NOMO-1 (cell line): Measurements from ENCODE around the gene ORAI1.
"Not testable (repeated sequence)": the region's sequence is repeated elsewhere in the genome, so short reads cannot be mapped to it uniquely, and the experiment has no call there.

Source experiments
- DNase-seq, 2 experiments: peaks; one replicate each; lab custom pipeline; 2025; ENCODE audit not compliant: unreplicated experiment in 2 of 2; lab: John Stamatoyannopoulos, UW

Gene ORAI1

DNA sequence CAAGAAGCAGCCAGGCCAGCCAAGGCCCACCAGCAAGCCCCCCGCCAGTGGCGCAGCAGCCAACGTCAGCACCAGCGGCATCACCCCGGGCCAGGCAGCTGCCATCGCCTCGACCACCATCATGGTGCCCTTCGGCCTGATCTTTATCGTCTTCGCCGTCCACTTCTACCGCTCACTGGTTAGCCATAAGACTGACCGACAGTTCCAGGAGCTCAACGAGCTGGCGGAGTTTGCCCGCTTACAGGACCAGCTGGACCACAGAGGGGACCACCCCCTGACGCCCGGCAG is 15.0 kb downstream of the ORAI1 start:
- no peak for DNase-seq

DNA sequence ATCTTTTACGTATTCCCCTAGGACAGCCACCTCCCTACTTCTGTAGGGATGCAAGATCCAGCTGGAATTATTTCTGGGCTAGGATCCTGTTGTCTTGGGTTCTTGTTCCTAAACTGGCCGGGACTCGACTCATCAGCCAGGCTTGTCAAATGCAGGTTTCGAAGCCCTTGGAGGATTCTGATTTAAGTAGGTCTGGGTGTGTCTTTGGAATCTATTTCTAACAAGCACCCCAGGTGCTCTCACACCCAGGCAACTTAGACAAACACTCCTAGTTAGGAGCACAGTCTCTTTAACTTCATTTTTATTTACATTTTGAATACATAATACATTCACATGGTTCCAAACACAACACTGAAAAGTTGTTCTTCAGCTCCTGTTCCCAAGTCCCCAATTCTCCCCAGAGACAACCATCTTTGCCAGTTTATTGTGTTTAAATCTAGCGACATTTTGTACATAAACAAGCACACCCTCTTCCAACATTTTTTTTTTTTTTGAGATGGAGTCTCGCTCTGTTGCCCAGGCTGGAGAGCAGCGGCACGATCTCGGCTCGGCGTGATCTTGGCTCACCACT is 22.2 kb downstream of the ORAI1 start:
- DNase-seq, result no peak

DNA sequence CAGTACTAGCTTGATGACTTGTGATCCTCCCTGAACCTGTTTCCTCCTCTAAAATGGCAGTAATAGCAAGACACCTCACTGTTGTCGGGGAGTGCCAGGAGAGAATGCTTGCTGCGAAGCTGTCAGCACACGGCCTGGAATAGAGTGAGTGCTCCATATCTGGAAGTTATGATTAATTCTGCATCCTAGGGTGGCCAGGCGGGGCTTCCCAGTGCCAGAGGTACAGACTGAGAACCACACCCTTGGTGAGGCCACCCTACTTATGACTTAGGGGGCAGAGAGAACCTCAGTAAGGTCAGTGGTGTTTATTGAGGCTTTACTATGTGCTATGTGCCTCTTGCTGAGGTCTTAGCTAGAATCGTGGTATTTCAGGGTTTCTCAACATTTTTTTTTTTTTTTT is 23.0 kb downstream of the ORAI1 start:
- peak in 1 of 2 experiments; percentile 51 for DNase-seq

DNA sequence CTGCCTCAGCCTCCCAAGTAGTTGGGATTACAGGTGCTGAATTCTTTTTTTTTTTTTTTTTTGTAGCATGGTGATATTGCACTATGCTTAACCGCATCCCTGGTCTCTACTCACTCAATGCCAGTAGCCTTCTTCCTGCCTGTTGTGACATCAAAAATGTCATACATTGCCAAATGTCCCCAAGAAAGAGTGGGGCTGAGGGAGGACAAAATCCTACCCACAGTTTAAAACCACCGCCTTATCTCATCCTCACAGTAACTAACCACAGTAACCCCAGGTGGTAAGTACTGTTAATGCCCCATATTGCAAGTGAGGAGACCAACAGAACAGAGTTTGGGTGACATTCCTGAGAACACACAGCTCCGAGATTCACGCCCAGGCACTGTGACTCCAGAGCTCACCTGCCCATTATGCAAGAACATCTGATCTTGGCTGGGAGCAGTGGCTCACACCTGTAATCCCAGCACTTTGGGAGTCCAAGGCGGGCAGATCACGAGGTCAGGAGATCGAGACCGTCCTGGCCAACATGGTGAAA is 23.6 kb downstream of the ORAI1 start:
- peak; percentile 87 to 96 for DNase-seq

DNA sequence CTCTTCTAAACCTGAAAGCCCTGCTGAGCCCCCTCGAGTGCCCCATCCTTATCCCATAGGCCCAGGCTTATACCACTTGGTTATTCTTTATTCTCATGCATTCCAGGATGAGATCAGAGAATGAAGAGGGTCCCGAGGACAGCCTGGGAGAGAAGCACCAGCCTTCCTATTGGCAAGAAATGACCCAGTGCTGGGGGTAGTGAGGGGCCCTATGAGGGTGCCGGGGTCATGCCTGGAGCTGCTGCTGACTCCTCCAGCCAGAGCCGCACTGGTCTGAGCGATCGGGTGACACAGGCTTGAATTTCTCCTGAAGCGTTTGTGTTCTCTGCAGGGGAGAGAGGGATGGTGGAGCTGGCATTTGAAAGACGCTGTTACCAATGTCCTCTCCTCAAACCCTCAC is 25.0 kb downstream of the ORAI1 start:
- DNase-seq, result no peak

DNA sequence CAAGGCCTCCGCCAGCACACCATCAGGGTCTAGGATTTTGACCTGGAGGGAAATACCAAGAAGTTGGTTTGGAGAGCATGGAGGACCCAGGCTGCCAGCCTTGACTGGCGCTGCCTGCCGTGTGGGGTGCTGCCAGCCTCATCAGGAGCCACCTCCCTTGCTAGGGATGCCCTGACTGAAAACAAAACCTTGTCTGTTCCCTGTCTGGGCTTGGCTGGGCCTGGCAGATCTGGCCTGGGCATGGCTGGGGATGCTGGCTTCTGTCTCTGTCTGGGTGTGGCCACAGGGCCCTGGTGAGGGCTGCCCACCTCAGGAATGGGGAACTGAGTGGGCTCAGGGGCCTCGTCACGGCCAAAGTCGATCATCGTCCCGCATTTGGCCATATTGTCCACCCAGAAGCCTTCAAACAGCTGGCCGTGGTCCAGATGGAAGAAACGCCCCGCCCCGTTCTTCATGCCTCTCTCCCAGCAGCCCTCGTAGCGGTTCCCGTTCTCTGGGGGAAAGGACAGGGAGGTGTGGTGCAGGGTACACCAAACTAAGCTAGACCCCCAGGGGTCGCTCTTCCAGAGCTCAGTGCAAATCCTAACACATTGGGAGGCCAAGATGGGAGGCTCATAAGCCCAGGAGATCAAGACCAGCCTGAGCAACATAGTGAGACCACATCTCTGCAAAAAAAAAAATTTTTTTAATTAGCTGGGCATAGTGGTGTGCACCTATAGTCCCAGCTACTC is 26.6 kb downstream of the ORAI1 start:
- DNase-seq, result no peak

DNA sequence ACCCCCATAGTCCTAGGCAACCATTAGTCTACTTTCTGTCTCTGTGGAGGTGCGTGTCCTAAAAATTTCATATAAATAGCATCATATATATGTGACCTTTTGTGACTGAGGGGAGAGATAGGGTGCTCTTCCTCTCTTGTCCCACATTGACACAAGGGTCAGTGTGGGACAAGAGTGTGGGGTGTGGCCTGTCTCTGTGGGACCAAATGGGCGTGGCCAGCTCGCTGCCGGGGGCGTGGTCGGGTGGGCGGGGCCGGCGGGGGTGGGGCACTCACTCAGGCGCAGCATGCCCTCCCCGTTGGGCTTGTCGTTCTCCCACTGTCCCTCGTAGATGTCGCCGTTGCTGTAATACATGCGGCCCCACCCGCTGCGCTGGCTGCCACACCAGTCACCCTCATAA is 27.7 kb downstream of the ORAI1 start:
- no peak for DNase-seq

DNA sequence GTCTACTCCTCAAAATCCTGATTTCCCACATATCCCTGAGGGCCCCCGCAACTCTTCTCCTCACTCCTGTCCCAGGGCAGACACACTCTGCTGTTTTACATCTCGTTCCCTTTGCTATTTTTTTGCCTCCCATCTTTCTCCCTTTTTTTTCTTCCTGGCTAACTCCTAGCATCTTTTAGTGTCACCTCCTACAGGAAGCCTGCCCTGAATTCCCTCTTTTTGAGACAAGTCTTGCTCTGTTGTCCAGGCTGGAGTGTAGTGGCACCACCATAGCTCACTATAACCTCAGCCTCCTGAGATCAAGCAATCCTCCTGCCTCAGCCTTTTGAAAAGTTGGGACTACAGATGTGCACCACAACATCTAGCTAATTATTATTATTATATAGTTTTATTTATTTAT is 29.8 kb downstream of the ORAI1 start:
- DNase-seq, result no peak

DNA sequence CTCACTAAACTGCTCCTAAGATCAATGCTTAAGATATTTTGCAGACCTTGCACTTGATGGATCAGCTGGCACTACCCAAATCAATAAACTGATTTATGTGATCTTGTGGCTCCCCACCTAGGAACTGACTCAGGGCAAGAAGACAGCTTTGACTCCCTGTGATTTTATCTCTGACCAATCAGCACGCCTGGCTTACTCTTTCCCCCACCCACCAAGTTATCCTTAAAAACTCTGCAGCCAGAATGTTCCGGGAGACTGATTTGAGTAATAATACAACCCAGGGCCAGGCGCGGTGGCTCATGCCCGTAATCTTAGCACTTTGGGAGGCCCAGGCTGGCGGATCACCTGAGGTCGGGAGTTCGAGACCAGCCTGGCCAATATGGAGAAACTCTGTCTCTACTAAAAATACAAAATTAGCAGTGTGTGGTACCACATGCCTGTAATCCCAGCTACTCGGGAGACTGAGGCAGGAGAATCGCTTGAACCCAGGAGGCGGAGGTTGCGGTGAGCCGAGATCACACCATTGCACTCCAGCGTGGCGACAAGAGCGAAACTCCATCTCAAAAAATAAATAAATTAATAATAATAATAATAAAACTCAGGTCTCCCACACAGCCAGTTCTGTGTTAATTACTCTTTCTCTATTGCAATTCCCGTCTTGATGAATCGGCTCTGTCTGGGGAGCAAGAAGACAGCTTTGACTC is 31.1 kb downstream of the ORAI1 start:
- no peak for DNase-seq

DNA sequence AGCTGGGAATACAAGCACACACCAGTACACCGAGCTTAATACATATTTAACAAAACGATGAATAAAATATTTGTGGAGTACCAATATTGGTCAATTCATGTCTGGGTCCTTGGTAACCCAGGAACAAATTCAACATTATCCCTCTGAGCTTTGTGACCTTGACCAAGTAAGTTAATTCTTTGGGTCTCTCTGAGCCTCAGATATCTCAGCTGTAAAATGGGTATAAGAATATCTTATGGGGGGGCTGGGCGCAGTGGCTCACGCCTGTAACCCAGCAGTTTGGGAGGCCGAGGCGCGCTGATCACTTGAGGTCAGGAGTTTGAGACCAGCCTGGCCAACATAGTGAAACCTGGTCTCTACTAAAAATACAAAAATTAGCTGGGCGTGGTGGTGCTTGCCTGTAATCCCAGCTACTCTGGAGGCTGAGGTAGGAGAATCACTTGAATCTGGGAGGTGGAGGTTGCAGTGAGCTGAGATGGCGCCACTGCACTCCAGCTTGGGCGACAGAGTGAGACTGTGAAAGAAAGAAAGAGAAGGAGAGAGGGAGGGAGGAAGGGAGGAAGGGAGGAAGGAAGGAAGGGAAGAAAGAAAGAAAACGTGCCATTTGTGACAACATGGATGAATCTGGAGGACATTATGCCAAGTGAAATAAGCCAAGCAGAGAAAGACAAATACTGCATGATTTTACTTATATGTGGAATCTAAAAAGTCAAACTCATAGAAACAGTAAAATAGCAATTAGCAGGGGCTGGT is 35.2 kb downstream of the ORAI1 start:
- not testable (repeated sequence) for DNase-seq

DNA sequence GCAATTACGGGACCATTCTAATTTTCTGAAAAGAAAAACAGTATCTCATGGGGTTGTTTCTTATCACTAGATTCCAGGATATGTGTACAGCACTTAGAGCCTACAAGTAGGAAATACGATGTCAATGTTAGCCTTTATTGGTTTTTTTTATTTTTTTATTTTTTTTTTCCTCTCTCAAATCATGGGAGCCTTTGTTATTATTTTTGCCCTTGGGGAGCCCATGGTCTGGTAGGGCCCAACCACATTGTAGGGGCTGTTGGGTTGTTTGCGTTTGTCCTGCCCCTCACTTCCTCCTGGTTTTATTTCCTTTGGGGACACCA is 37.2 kb downstream of the ORAI1 start:
- DNase-seq, result no peak

DNA sequence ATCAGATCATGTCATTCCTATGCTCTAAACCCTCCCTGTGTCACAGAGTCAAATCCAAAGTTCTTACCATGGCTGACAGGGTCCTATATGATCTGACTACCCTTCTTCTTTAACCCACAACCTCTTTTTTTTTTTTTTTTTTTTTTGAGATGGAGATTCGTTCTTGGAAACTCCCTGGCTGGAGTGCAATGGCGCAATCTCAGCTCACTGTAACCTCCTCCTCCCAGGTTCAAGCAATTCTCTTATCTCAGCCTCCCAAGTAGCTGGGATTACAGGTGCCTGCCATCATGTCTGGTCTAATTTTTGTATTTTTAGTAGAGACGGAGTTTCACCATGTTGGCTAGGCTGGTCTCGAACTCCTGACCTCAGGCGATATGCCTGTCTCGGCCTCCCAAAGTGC is 40.5 kb downstream of the ORAI1 start:
- DNase-seq, result not testable (repeated sequence)

DNA sequence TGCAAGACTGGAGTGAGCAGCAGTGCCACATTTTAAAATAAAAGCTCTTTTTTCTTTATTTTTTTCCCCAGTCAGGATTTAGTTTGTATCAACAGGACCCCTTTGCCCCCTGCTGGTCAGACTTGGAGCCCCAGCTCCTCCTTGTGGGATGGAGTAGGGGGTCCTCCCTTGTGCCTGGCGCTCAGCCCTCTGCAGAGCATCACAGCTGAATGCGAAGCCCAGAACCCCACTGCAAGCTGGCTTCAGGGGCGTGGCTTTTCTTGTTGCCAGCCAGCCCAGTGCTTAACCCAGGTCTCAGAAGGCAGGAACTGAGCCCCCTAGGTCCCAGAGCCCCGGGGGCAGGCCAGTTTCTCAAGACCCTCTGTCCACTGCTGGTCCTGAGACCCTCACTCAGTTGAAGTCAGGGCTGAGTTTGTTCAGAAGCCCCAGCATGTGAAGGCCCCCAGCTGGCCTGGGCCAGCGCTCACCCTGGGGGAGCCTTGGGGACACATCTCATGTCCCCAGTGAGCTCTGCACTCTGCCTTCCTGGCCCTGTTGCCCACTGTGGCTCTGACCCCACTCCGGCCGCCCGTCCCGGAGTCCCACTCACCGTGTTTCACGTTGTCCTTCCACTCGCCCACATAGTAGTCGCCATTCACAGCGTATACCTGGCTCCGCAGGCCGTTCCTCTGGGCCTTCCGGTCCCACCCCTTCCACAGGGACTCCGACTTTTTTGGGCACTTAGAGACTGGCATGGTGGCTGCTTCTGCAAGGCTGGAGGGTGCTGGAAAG is 42.6 kb downstream of the ORAI1 start:
- DNase-seq, result peak in 1 of 2 experiments; percentile 6

DNA sequence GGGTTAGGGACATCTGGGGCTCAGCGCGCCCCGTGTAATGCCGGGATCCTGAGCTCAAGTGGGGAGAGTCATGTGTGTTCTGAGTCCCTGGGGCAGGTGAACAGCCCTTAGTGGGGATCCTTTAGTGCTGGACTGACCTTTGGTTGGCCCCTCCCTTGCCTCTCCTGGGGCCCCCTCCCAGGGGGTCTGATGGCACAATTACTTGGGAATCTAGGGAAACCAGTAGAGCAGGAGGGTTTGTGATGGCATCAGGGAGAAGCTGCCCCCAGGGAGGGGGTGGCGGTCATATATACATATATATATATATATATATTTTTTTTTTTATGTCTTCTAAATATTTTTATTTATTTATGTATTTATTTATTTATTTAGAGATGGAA is 43.2 kb downstream of the ORAI1 start, which contains the start of gene MORN3:
Gene MORN3 (minus strand): TSS at position 134 of the 380 bp plus-strand sequence. CDS start 171 bp downstream, outside the sequence.
- DNase-seq, result no peak

DNA sequence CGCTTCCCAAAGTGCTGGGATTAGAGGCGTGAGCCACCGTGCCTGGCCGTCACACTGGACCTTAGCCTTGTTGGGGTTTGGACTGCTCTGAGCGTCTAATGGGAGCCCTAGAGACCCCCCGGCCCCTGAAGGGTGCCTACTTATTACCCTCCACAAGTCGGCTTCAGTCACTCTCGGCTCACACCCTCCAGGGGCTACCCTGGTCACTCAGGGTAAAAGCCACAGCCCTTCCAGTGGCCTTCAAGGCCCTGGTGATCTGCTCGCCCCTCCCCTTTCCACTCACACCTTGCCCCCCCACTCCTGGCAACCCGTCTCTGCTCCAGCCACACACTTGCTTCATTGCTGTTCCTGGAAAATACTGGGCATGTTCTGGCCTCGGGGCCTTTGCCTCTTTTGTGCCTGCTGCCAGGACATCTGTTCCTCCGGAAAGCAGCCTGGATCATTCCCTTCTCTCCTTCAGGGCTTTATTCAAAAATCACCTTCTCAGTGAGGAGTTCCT is 46.7 kb downstream of the ORAI1 start:
- no peak for DNase-seq

DNA sequence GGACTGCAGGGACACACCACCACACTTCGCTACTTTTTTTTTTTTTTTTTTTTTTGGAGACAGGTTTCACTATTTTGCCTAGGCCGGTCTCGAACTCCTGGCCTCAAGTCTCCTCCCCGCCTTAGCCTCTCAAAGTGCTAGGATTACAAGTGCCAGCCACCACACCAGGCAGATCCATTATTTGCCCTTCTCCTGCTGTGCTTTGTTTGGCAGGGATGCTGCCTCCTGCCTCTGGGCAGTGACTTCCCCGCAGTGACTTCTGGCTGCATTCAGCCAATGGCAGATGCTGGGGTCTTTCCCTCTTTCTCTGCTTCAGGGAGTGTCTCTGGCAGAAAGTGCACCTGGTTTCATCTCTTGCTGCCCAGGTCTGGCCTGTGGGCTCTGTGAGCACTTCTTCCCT is 49.9 kb downstream of the ORAI1 start:
- DNase-seq, result no peak

DNA sequence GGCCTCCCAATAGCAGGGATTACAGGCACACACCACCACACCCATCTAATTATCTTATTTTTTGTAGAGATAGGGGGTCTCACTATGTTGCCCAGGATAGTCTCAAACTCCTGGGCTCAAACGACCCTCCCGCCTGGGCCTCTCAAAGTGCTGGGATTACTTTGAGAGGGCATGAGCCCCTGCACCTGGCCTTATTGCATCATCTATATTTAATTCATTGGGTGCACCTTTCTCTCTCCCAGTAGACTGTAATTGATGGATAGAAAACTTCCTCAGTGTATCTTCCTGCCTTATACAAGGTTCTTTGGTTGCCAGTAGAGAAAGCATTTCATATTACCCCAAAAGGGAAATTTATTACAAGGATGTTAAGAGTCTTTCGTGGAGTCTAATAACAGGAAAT is 52.0 kb downstream of the ORAI1 start:
- no peak for DNase-seq

DNA sequence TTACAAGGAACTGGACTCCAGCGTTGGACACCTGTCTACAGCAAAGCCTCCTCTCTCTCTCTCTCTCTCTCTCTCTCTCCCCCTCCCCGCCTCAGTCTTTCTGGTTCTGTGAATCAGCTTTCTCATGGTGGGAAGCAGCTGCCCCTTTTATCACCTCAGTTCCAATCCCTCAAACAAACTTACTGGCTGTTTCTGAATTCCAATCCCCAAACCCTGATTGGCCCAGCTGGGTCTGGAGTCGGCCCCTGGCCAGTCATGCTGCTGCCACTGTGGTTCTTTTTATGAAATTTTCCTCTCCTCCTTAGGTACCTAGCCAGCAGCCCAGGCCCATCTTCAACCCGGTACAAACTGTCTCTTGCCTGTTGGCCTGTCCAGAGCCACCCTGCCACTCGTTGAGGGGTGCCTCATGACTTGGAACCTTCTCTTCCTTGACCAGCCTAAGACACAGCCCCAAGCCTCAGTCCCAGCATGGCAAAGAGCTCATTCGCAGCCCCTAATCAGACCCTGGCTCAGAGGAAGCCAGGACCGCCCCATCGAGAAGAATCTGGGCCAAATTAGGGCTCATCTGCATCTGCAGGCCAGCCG is 52.5 kb downstream of the ORAI1 start:
- no peak for DNase-seq

DNA sequence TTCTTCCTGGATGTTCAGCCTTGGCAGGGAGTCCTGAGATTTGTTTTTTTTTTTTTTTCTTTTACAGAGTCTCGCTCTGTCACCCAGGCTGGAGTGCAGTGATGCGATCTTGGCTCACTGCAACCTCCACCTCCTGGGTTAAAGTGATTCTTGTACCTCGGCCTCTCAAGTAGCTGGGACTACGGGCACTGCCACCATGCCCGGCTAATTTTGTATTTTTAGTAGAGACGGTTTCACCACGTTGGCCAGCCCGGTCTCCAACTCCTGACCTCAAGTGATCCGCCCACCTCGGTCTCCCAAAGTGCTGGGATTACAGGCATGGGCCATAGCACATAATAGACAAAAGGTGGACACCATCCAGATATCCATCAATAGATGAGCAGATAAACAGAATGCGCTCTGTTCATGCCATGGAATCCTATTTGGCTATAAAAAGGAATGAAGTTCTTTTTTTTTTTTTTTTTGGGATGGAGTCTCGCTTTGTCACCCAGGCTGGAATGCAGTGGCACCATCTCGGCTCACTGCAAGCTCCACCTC is 53.4 kb downstream of the ORAI1 start:
- DNase-seq, result not testable (repeated sequence)

DNA sequence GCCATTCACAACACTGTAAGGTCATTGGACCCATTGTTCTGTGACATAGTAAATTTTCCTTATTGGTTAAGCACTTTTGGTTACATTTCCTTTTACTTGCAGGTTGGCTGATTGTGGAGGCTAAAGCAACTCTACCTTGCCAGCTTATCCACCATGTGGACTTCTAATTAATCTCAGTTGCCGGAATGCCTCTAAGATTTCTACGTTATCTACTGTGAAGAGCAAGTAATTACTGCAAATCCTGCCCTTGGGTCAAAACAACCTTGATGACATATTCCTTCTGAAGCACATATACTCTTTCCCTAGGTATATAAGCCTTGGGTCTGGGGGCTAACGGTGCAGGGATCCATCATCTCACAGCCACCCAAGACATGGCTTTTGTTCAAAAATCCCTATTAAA is 62.6 kb downstream of the ORAI1 start:
- no peak for DNase-seq
